ELR (cell line): ENCODE data around the gene OBI1.
"Not testable (repeated sequence)": the region's sequence is repeated elsewhere in the genome, so short reads cannot be mapped to it uniquely, and the experiment has no call there.

Experiments used
- DNase-seq: peaks from one replicate; pipeline ENCODE4 v3.0.0-alpha.2; 2015; ENCODE audit warnings: low read depth

Gene OBI1

GRCh38 chr13:78647109-78647678 is 11.8 kb downstream of the OBI1 start:
- DNase-seq: not testable (repeated sequence)

GRCh38 chr13:78638216-78638615 is 20.7 kb downstream of the OBI1 start:
- no peak for DNase-seq

GRCh38 chr13:78636495-78636894 is 22.5 kb downstream of the OBI1 start:
- DNase-seq: no peak

GRCh38 chr13:78632996-78633395 is 26.0 kb downstream of the OBI1 start:
- no peak for DNase-seq

GRCh38 chr13:78631077-78631476 is 27.9 kb downstream of the OBI1 start:
- DNase-seq: no peak

- no peak for DNase-seq
Observed at GRCh38 chr13:78630511-78630910, 28.4 kb downstream of the OBI1 start.

GRCh38 chr13:78625384-78625783 is 33.6 kb downstream of the OBI1 start:
- DNase-seq: no peak

GRCh38 chr13:78623132-78623531 is 35.8 kb downstream of the OBI1 start:
- no peak for DNase-seq

GRCh38 chr13:78620936-78621470 is 38.0 kb downstream of the OBI1 start:
- no peak for DNase-seq

- DNase-seq: no peak
Observed at GRCh38 chr13:78618411-78618810, 40.5 kb downstream of the OBI1 start.

GRCh38 chr13:78611040-78611439 is 47.9 kb downstream of the OBI1 start:
- DNase-seq: no peak

- DNase-seq: no peak
Observed at GRCh38 chr13:78610381-78610883, 48.5 kb downstream of the OBI1 start.

- peak; percentile 34 for DNase-seq
Observed at GRCh38 chr13:78609464-78610205, 49.3 kb downstream of the OBI1 start.

GRCh38 chr13:78608688-78609463 is 50.1 kb downstream of the OBI1 start:
- DNase-seq: peak; percentile 36

- no peak for DNase-seq
Observed at GRCh38 chr13:78608252-78608687, 50.7 kb downstream of the OBI1 start.

GRCh38 chr13:78607409-78608251 is 51.3 kb downstream of the OBI1 start:
- no peak for DNase-seq

GRCh38 chr13:78606471-78607408 is 52.2 kb downstream of the OBI1 start:
- no peak for DNase-seq

GRCh38 chr13:78604782-78605611 is 54.0 kb downstream of the OBI1 start:
- DNase-seq: peak; percentile 64

GRCh38 chr13:78603240-78603957 is 55.6 kb downstream of the OBI1 start, which contains the start of gene POU4F1:
POU4F1 (minus strand) TSS chr13:78603552; CDS start chr13:78603326, 226 bp downstream.
- DNase-seq: no peak
